ENCODE data around the gene KIAA0930.

KIAA0930 gene

GRCh38 chr22:45172881-45173585 is 67.7 kb downstream of the KIAA0930 start:
- DNase-seq (ENCODE audit: low spot score) = no peak

- no peak for DNase-seq (ENCODE audit: low spot score)
Measured at GRCh38 chr22:45171830-45172229, 68.9 kb downstream of the KIAA0930 start.

GRCh38 chr22:45169591-45170466 is 70.9 kb downstream of the KIAA0930 start:
- DNase-seq (ENCODE audit: low spot score) = no peak

- DNase-seq (ENCODE audit: low spot score) = no peak
Measured at GRCh38 chr22:45166932-45167331, 73.8 kb downstream of the KIAA0930 start.

- peak; percentile 27 for DNase-seq (ENCODE audit: low spot score)
Measured at GRCh38 chr22:45164270-45165088, 76.2 kb downstream of the KIAA0930 start.

- DNase-seq (ENCODE audit: low spot score) = peak; percentile 97
Measured at GRCh38 chr22:45163451-45164269, 77.0 kb downstream of the KIAA0930 start, which contains the start of gene NUP50. NUP50 (plus strand) TSS chr22:45163925; CDS start chr22:45168178, 4,253 bp downstream.

- peak; percentile 48 for DNase-seq (ENCODE audit: low spot score)
Measured at GRCh38 chr22:45163099-45163450, 77.6 kb downstream of the KIAA0930 start.

GRCh38 chr22:45162531-45162930 is 78.2 kb downstream of the KIAA0930 start:
- peak; percentile 14 for DNase-seq (ENCODE audit: low spot score)

- DNase-seq (ENCODE audit: low spot score) = no peak
Measured at GRCh38 chr22:45159652-45160462, 80.8 kb downstream of the KIAA0930 start.

- no peak for DNase-seq (ENCODE audit: low spot score)
Measured at GRCh38 chr22:45157907-45158306, 82.8 kb downstream of the KIAA0930 start.

GRCh38 chr22:45155050-45155840 is 85.4 kb downstream of the KIAA0930 start:
- DNase-seq (ENCODE audit: low spot score) = no peak

- DNase-seq (ENCODE audit: low spot score) = peak; percentile 55
Measured at GRCh38 chr22:45154383-45154782, 86.3 kb downstream of the KIAA0930 start.

GRCh38 chr22:45151503-45151902 is 89.2 kb downstream of the KIAA0930 start:
- DNase-seq (ENCODE audit: low spot score) = no peak

GRCh38 chr22:45150139-45150538 is 90.6 kb downstream of the KIAA0930 start:
- DNase-seq (ENCODE audit: low spot score) = no peak

- DNase-seq (ENCODE audit: low spot score) = no peak
Measured at GRCh38 chr22:45149671-45150070, 91.0 kb downstream of the KIAA0930 start.

GRCh38 chr22:45144916-45145315 is 95.8 kb downstream of the KIAA0930 start:
- DNase-seq (ENCODE audit: low spot score) = no peak

- no peak for DNase-seq (ENCODE audit: low spot score)
Measured at GRCh38 chr22:45142376-45142775, 98.3 kb downstream of the KIAA0930 start.
